Measurements from ENCODE around the gene PSMB7.

- TF ChIP-seq CTCF (IDR thresholded peaks at IDR 0.05) (no peak), POLR2A (IDR thresholded peaks at IDR 0.05) (no peak)
Observed at GRCh38 chr9:124366476-124367220, 48.6 kb downstream of the PSMB7 start.
